GM23338 (cell line): Measurements from ENCODE around the gene NFATC1. TPM values are rescaled to one million over a fixed set of nuclear protein-coding genes. Genes with fewer than 3 reads are reported as not detected.

Source experiments
- ATAC-seq: fragments of 200-7000 bp; cut with Tn5 transposase; 3 replicates; pipeline ENCODE4 v1.9.1; 2020
- DNase-seq: peaks from one replicate; pipeline ENCODE4 v3.0.0-alpha.2; 2015; ENCODE audit warnings: low spot score
- H2AFZ ChIP-seq: fragments of 200-600 bp; sonication (generic); 2 replicates; pipeline ENCODE4 v1.8.0; 2016; ENCODE audit warnings: antibody characterized with exemption, mild to moderate bottlenecking, moderate library complexity
- H3F3A ChIP-seq: fragments of 200-600 bp; sonication (generic); replicated peaks from 2 replicates; pipeline ENCODE4 v1.8.0; 2017; ENCODE audit warnings: antibody characterized with exemption, mixed run types, low read depth
- H3K27ac ChIP-seq: fragments of 200-600 bp; sonication (generic); 2 replicates; pipeline ENCODE4 v1.6.1; 2016; ENCODE audit warnings: low read depth
- H3K27me3 ChIP-seq: fragments of 200-600 bp; sonication (generic); 2 replicates; pipeline ENCODE4 v1.8.0; 2016; ENCODE audit warnings: mild to moderate bottlenecking, mixed run types, moderate library complexity; ENCODE audit not compliant: insufficient read depth
- H3K36me3 ChIP-seq: fragments of 200-600 bp; sonication (generic); 2 replicates; pipeline ENCODE4 v1.8.0; 2016; ENCODE audit warnings: mild to moderate bottlenecking; ENCODE audit not compliant: insufficient read depth
- H3K4me1 ChIP-seq: fragments of 200-600 bp; sonication (generic); 2 replicates; pipeline ENCODE4 v1.8.0; 2016; ENCODE audit warnings: mild to moderate bottlenecking, moderate library complexity; ENCODE audit not compliant: insufficient read depth
- H3K4me2 ChIP-seq: fragments of 200-600 bp; sonication (generic); 2 replicates; pipeline ENCODE4 v1.7.1; 2017; ENCODE audit warnings: mixed run types
- H3K4me3 ChIP-seq: fragments of 200-600 bp; sonication (generic); 2 replicates; pipeline ENCODE4 v1.6.1; 2016; ENCODE audit warnings: mixed run types
- H3K79me2 ChIP-seq: fragments of 200-600 bp; sonication (generic); replicated peaks from 2 replicates; pipeline ENCODE4 v1.8.0; 2017; ENCODE audit warnings: mild to moderate bottlenecking; ENCODE audit not compliant: insufficient read depth
- H3K9me2 ChIP-seq: fragments of 200-600 bp; sonication (generic); 2 replicates; pipeline ENCODE4 v1.8.0; 2017; ENCODE audit not compliant: insufficient read depth
- H4K20me1 ChIP-seq: fragments of 200-600 bp; sonication (generic); replicated peaks from 2 replicates; pipeline ENCODE4 v1.8.0; 2017; ENCODE audit warnings: mild to moderate bottlenecking; ENCODE audit not compliant: insufficient read depth
- H3K27ac Mint-ChIP-seq: 2 replicates; pipeline ENCODE4 v1.8.0; 2020; ENCODE audit warnings: inconsistent platforms, mild to moderate bottlenecking, moderate library complexity, mixed read lengths
- H3K27me3 Mint-ChIP-seq: 3 replicates; pipeline ENCODE4 v1.8.0; 2022; ENCODE audit warnings: low read depth, mild to moderate bottlenecking, moderate library complexity, mixed read lengths, inconsistent platforms; ENCODE audit not compliant: insufficient read depth, poor library complexity
- H3K36me3 Mint-ChIP-seq: 3 replicates; pipeline ENCODE4 v1.8.0; 2021; ENCODE audit warnings: low read depth, mild to moderate bottlenecking, inconsistent platforms, moderate library complexity, mixed read lengths
- H3K4me1 Mint-ChIP-seq: 3 replicates; pipeline ENCODE4 v1.8.0; 2020; ENCODE audit warnings: mild to moderate bottlenecking, inconsistent platforms, mixed read lengths
- H3K4me3 Mint-ChIP-seq: 3 replicates; pipeline ENCODE4 v1.8.0; 2021; ENCODE audit warnings: moderate library complexity, mild to moderate bottlenecking, inconsistent platforms, mixed read lengths
- H3K9me3 Mint-ChIP-seq: 3 replicates; pipeline ENCODE4 v1.8.0; 2020; ENCODE audit warnings: moderate library complexity, mild to moderate bottlenecking, inconsistent platforms, mixed read lengths
- CREB1 ChIP-seq: fragments of 250-450 bp; sonication (Bioruptor Pico); IDR thresholded peaks from 2 replicates; pipeline ENCODE4 v1.5.0; 2020; ENCODE audit warnings: low read depth, mild to moderate bottlenecking, moderate library complexity
- EZH2 ChIP-seq: fragments of 200-600 bp; sonication (generic); IDR thresholded peaks from one replicate; pipeline ENCODE4 v1.8.0; 2017; ENCODE audit warnings: antibody characterized with exemption, mild to moderate bottlenecking, low read depth; ENCODE audit not compliant: unreplicated experiment
- EZH2phosphoT487 ChIP-seq: fragments of 200-600 bp; sonication (generic); IDR thresholded peaks from one replicate; pipeline ENCODE4 v1.8.1; 2018; ENCODE audit warnings: antibody characterized with exemption; ENCODE audit not compliant: unreplicated experiment
- NANOG ChIP-seq: IDR thresholded peaks from 2 replicates; pipeline ENCODE4 v1.6.1; 2016; ENCODE audit warnings: antibody characterized with exemption, borderline replicate concordance
- POLR2AphosphoS5 ChIP-seq: IDR thresholded peaks from 2 replicates; pipeline ENCODE4 v1.6.1; 2016; ENCODE audit warnings: antibody characterized with exemption, low read depth
- STAT1 ChIP-seq: IDR thresholded peaks from one replicate; pipeline ENCODE4 v1.6.1; 2016; ENCODE audit warnings: antibody characterized with exemption; ENCODE audit not compliant: unreplicated experiment
- ZNF462 ChIP-seq: fragments of 250-450 bp; sonication (Bioruptor Pico); IDR thresholded peaks from 2 replicates; pipeline ENCODE4 v1.5.0; 2020; ENCODE audit warnings: mild to moderate bottlenecking, moderate library complexity
- polyA plus RNA-seq: library from polyadenylated mRNA; unstranded; fragments of >200 nt; fragmentation: Nextera tagmentation; extraction: Ambion mirVana; gene quantifications from 2 replicates; pipeline ENCODE4 v1.2.1, GENCODE V29; 2016
- total RNA-seq: library from RNA; depleted of rRNA; stranded (reverse); fragments of >200 nt; shearing (Covaris generic); gene quantifications from 2 replicates; pipeline ENCODE4 v1.2.3, GENCODE V29; 2014

The NFATC1 gene
- total and polyA plus RNA-seq, 2 experiments from 2014 or later: 3.9 to 6.4 TPM

DNA sequence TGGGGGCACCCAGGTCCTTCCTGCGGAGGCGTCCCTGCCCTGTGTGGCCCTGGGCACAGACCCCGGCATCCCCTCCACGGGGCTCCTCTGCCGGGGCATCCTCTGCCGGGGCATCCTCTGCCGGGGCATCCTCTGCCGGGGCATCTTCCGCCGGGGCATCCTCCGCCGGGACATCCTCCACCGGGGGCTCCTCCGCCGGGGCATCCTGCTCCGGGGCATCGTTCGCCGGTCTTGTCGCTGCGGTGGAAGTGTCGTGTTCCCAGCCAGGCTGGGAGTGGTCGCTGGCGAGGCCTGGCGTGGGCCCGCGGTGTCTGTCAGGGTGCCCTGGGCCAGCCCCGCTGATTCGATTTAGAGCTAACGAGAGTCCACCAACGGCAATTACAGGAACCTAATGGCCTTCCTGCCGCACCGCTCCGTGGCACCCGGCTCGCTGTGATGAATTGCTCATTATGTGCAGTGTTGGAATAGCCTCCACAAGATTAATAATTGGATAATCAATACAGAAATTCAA lies 115.1 kb downstream of the NFATC1 start (continued):
- no peak for TF ChIP-seq ZNF462

DNA sequence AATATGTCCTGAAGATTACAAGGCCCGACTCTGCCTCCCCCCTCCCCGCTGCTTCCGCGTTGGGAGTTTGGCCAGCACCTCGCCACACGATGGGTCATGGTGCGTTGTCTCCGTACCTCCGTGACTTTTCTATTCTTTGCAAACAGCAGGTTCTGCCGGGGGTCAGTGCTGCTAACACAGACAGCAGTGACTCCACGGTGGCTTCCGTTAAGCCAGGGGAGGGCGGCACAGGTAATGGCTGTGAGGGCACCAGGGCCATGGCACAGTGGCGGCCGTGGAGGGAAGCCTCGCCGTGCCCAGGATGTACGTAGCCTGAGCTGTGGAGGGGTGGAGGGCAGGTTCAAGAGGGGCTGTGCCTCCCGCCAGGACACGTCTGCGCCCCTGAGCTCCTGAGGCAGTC lies 115.5 kb downstream of the NFATC1 start:
- DNase-seq (no peak), ATAC-seq (no peak)
- Histone ChIP-seq H3K36me3 (no peaks in the 10 kb centered on the region), H3K4me2 (no peak overlapping the region), H3K79me2 (no peaks in the 10 kb centered on the region), H3K9me2 (no peaks in the 10 kb centered on the region), H3K4me1 (peaks cover 8% of the 10 kb centered on the region), H3F3A (no peaks in the 10 kb centered on the region), H4K20me1 (no peaks in the 10 kb centered on the region), H2AFZ (no peak overlapping the region), H3K27me3 (no peaks in the 10 kb centered on the region), H3K27ac (no peak overlapping the region), H3K4me3 (no peak overlapping the region)
- Mint-ChIP-seq H3K4me1 (peaks cover 11% of the 10 kb centered on the region), H3K27me3 (peaks cover 19% of the 10 kb centered on the region), H3K27ac (no peak overlapping the region), H3K4me3 (no peak overlapping the region), H3K9me3 (no peaks in the 10 kb centered on the region; the same call in 2 of the 3 replicates), H3K36me3 (no peaks in the 10 kb centered on the region; the same call in 2 of the 3 replicates)
- TF ChIP-seq EZH2: no peak
- no peak for TF ChIP-seq EZH2phosphoT487
- TF ChIP-seq NANOG: no peak
- TF ChIP-seq STAT1: no peak
- no peak for TF ChIP-seq CREB1 (CRISPR knock-in tag)
- no peak for TF ChIP-seq POLR2AphosphoS5
- no peak for TF ChIP-seq ZNF462
